Activated naive CD4-positive, alpha-beta T cell treated with anti-CD3 and anti-CD28 coated beads, Interleukin-2, amount 10 ng/mL, durations not matched to agents 7 days and 5 days (primary cell): ENCODE data around the gene KLHL22.
A peak's percentile ranks its signal among the peaks of the same experiment; 100 is the strongest.
"Not testable (repeated sequence)": the region's sequence is repeated elsewhere in the genome, so short reads cannot be mapped to it uniquely, and the experiment has no call there.

Experiments used
- CTCF ChIA-PET: fragments of 350-600 bp; sonication (Branson Sonifier 250); formaldehyde crosslinking; loops from one replicate; lab custom pipeline; 2021; ENCODE audit warnings: antibody characterized with exemption; lab: Charles Lee
- DNase-seq: peaks from one replicate; pipeline ENCODE4 v3.0.0-alpha.2; 2020
- H3K27ac Mint-ChIP-seq: one replicate; pipeline ENCODE4 v1.8.0; 2021; ENCODE audit warnings: mild to moderate bottlenecking, moderate library complexity, mixed read lengths
- H3K27me3 Mint-ChIP-seq: one replicate; pipeline ENCODE4 v1.8.0; 2021; ENCODE audit warnings: mild to moderate bottlenecking, mixed read lengths
- H3K36me3 Mint-ChIP-seq: one replicate; pipeline ENCODE4 v1.8.0; 2021; ENCODE audit warnings: mixed read lengths
- H3K4me1 Mint-ChIP-seq: one replicate; pipeline ENCODE4 v1.8.0; 2021; ENCODE audit warnings: mixed read lengths
- H3K4me3 Mint-ChIP-seq: one replicate; pipeline ENCODE4 v1.8.0; 2021; ENCODE audit warnings: mild to moderate bottlenecking, moderate library complexity, mixed read lengths
- H3K9me3 Mint-ChIP-seq: one replicate; pipeline ENCODE4 v1.8.0; 2021; ENCODE audit warnings: mixed read lengths

The KLHL22 gene

DNA sequence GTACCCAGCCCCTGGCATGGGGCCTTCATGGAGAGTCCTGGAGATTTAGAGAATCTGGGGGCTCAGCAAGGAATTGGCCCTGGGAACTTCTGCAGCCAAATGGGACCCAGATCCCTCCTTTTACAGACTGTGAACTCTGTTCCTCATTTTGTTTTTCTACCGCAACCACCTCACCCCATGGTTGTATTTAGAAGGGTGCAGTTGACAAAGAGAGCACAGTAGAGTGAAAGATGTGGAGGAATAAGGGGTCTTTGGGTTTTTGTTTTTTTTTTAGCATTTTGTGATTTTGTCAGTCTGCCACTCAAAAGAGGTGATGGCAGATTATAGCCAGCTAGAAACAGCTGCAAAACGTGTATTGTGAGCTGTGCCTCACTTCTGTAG lies 99.7 kb downstream of the KLHL22 start:
- H3K27me3 Mint-ChIP-seq: no peaks in the 10 kb centered on the region
- peak overlapping the region; percentile 84 for H3K4me3 Mint-ChIP-seq
- DNase-seq: no peak
- no peaks in the 10 kb centered on the region for H3K9me3 Mint-ChIP-seq
- H3K4me1 Mint-ChIP-seq: peaks cover 38% of the 10 kb centered on the region
- H3K27ac Mint-ChIP-seq: no peak overlapping the region
- CTCF ChIA-PET: no interaction called here
- H3K36me3 Mint-ChIP-seq: peaks cover 4% of the 10 kb centered on the region

- H3K27ac Mint-ChIP-seq: no peak overlapping the region
- no peaks in the 10 kb centered on the region for H3K9me3 Mint-ChIP-seq
- CTCF ChIA-PET: interaction anchor here (0.8 kb wide), 1 partner anchor 61 kb away, joined by 3 read pairs; no protein-coding TSS in a partner anchor
Observed at GRCh38 chr22:20395181-20395906, 100.3 kb downstream of the KLHL22 start.

GRCh38 chr22:20393705-20394476 lies 101.7 kb downstream of the KLHL22 start, which contains the start of gene ZNF74:
TSS of gene ZNF74 (plus strand) at chr22:20394151. CDS start at chr22:20394629, 478 bp downstream.
- Mint-ChIP-seq H3K9me3 (peaks cover 5% of the 10 kb centered on the region), H3K4me1 (peaks cover 38% of the 10 kb centered on the region), H3K27me3 (peaks cover 6% of the 10 kb centered on the region), H3K4me3 (peak within 1 kb of the TSS; percentile 84), H3K36me3 (peaks cover 4% of the 10 kb centered on the region), H3K27ac (peak within 1 kb of the TSS; percentile 88)
- DNase-seq: peak; percentile 91
- CTCF ChIA-PET: interaction anchor here (1.0 kb wide), 1 partner anchor 76 kb away, joined by 3 read pairs; no protein-coding TSS in a partner anchor

More at GRCh38 chr22:20395181-20395906, 100.3 kb downstream of the KLHL22 start:
- Mint-ChIP-seq H3K4me3 (peak overlapping the region; percentile 84), H3K27me3 (no peaks in the 10 kb centered on the region), H3K4me1 (peaks cover 38% of the 10 kb centered on the region), H3K36me3 (peaks cover 4% of the 10 kb centered on the region)
- no peak for DNase-seq

DNA sequence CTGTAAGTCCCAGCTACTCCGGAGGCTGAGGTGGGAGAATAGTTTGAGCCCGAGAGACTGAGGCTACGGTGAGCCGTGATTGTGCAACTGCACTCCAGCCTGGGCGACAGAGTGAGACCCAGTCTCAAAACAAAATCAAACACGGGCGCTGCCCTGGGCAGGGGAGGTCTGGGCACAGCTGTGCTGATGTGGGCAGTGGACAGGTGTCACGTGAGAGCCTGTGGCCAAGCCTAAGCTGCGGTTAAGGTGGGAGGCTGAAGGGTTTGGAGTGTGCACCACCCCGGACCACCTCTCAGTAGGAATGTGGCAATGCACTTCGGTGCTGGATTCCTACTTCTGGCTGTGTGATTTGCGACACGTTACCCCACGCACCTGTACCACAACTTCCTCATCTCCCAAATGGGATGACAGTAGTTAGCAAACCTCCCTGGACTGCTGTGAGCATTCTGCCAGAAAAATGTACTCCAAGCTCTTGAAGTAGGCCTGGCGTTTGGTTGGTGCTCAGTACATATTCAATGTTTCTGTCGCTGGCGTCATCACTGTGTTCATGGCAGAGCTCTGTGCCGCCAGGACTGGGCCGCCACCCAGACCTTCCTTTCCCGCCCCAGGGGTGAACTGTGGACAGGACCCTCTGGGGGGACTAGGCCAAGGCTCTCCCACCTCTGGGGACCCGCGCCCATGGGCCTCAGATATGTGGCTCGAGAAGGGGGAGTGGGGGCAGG lies 102.5 kb downstream of the KLHL22 start:
- H3K27ac Mint-ChIP-seq: peak overlapping the region; percentile 88
- CTCF ChIA-PET: interaction anchor here (1.0 kb wide), 1 partner anchor 75 kb away, joined by 3 read pairs; no protein-coding TSS in a partner anchor
- peak overlapping the region; percentile 84 for H3K4me3 Mint-ChIP-seq
- H3K4me1 Mint-ChIP-seq: peaks cover 38% of the 10 kb centered on the region
- H3K9me3 Mint-ChIP-seq: peaks cover 5% of the 10 kb centered on the region
- peaks cover 4% of the 10 kb centered on the region for H3K36me3 Mint-ChIP-seq
- peak; percentile 25 for DNase-seq
- H3K27me3 Mint-ChIP-seq: peaks cover 8% of the 10 kb centered on the region

- CTCF ChIA-PET, DNase-seq, H3K36me3 Mint-ChIP-seq, H3K4me3 Mint-ChIP-seq, H3K9me3 Mint-ChIP-seq, H3K27ac Mint-ChIP-seq: not testable (repeated sequence)
- peaks cover 36% of the 10 kb centered on the region for H3K4me1 Mint-ChIP-seq
- peaks cover 14% of the 10 kb centered on the region for H3K27me3 Mint-ChIP-seq
Observed at GRCh38 chr22:20392365-20392881, 103.2 kb downstream of the KLHL22 start.
